ENCODE data around the gene POLR3K.

DNA sequence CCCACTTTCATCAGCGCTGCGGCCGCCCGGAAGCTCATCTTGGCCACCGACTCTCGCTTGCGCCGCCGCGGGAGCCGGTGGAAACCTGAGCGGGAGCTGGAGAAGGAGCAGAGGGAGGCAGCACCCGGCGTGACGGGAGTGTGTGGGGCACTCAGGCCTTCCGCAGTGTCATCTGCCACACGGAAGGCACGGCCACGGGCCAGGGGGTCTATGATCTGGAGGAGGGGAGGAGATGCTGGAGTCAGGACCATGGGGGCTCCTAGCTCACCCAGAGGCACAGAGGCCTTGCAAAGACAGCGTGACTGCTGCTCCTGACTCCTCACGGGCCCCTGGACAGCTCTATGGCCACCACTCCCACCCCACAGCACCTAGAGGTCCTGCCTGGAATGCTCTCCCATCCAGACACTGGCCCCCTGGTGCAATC, 9.6 kb upstream of the POLR3K start:
- no peak for TF ChIP-seq POLR2A (IDR thresholded peaks at IDR 0.05; ENCODE audit: low read length)
- TF ChIP-seq GATA1 (IDR thresholded peaks at IDR 0.05; ENCODE audit: low read depth, low read length), result no peak
